ENCODE results near the gene FCER1G.
A peak's percentile ranks its signal among the peaks of the same experiment; 100 is the strongest.

Gene FCER1G

GRCh38 chr1:161215076-161215475, at the start of gene FCER1G:
Gene FCER1G, plus strand, starts transcription at chr1:161215295. Its CDS starts 27 bp downstream, at chr1:161215322.
- DNase-seq, result no peak

DNA sequence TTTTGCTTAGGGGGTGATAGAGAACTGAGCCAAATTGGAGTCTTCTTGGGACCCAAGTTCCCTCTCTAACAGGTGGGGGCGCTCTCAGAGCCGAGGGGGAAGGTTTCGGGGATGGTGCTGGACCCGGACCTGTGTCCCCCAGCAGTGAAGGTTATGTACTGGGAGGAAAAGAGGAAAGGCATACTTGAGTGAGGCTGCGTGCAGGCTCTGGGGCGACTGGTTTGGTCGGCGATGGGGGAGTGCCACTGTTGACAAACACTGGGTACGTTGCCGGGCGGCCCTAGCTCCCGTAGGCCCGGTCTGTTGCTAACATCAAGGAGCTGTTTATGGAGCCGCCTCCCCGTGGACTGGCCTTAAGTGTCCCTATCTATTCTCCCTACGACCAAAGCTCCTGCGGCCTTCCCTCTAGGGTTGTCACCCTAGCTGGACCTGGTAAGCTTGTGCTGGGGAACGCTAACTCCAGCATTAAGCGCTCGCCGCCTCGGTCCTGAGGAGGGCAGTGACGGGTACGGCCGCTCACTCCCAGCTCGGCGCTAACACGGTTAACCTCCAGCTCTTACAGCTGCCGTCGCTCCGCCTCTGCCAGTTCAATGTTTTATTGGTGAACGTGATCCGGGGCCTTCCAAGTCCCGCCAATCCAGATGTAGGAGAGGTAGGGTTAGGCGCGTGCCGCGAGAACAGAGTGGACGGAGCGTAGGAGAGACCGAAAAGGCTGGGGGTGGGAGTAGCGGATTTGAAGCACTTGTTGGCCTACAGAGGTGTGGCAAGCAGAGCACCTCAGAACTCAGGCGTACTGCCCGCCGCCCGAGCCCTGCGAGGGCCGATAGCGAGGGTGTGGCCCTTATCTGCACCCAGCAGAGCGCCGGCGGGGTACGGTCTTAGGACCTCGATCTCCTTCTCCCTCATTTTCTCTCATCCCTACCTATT, 49.1 kb upstream of the FCER1G start, which contains the start of gene PPOX:
TSS of gene PPOX (plus strand) at position 685 of the 927 bp plus-strand sequence. CDS start 422 bp downstream, outside the sequence.
- peak; percentile 95 for DNase-seq

DNA sequence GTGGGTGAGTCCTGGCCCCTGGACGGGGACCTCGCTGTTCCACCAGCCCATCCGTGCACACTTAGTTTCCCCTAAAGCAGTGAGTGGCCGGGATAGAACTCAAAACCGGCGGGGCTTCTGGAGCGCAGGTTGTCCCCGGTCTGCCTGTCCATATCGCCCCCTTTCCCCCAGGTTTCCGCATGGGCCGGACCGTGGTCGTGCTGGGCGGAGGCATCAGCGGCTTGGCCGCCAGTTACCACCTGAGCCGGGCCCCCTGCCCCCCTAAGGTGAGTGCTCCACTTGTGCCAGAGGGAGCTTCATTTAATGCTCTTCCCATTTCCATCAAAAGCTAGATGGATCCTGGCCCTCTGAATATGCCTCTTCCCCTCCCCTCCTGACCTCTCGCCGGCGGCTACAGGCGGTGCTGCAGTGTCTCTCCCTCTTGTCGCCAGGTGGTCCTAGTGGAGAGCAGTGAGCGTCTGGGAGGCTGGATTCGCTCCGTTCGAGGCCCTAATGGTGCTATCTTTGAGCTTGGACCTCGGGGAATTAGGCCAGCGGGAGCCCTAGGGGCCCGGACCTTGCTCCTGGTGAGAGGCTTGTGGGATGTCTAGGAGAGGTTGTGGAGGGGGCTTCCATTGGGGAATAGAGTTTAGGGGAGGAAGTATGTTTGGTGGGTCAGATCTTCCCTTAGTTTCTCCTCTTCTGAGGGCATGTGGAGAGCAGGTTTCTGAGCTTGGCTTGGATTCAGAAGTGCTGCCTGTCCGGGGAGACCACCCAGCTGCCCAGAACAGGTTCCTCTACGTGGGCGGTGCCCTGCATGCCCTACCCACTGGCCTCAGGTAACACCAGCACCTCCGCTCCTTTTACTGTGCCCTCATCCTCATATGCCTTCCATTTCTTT, 48.2 kb upstream of the FCER1G start:
- no peak for DNase-seq

DNA sequence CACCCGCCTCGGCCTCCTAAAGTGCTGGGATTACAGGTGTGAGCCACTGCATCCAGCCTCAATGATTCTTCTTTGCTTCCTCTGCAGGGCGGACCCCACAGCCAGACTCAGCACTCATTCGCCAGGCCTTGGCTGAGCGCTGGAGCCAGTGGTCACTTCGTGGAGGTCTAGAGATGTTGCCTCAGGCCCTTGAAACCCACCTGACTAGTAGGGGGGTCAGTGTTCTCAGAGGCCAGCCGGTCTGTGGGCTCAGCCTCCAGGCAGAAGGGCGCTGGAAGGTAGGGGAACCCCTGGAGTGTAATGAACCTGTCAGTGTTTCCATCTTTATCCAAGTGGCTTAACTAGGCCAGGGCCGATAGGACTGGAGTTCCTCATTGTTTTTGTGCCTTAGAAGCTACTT, 46.2 kb upstream of the FCER1G start:
- no peak for DNase-seq

DNA sequence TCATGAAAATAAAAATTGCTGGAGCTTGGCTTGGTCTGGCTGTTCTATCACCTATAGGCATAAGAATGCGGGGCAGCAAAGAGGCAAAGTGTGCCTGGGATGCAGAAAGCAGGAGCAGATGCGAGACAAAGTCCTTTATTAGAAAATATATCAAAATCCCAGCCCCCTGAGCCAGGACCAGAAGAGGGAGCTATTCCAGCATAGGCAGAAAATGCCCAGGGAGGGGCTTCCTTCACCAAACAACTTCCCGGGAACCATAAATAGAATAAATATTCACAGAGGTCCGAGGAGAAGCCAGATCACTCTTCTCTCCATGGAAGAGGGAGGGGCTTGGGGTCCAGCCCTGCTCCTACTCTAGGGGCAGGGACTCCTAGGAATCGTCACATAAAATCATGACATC, 43.9 kb upstream of the FCER1G start:
- no peak for DNase-seq

DNA sequence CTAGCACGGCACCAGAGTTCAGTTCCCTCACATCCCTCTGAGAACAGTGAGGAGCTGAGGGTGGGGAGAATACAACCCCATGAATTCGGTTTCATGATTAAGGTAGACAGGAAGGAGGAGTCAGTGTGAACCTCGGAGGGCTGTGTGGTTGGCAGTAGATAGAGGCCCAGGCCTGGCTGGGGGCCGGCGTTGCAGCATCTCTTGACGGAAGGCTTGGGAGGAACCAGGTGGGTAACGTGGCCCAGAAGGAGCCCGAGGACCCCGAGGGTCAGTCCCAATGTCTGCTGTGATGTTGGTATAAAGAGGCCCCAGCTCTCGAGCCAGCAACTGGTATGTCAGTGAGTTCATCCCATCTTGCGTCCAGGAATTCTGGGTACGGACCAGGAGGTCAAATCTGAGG, 43.4 kb upstream of the FCER1G start:
- no peak for DNase-seq

DNA sequence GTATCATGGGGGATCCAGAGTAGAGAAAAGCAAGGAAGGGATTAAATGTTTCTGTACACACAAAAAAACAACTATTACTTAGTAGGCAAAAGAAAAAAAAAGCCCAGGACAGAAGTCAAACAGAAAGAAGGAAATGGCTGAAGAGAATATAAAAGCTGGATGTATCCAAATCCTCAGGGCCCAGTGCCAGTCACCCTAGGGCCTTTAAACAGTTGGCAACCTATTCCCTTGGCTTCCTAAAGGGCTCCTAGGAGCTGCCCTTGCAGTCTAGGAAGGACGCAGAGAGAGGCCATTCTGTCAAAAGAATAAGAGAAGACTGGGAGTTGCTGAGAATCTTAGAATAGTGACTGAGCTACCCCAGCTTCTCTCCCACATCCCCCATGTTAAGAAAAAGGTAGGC, 42.7 kb upstream of the FCER1G start:
- no peak for DNase-seq

- no peak for DNase-seq
These were observed 42.2 kb upstream of the FCER1G start for GRCh38 chr1:161172776-161173376.

DNA sequence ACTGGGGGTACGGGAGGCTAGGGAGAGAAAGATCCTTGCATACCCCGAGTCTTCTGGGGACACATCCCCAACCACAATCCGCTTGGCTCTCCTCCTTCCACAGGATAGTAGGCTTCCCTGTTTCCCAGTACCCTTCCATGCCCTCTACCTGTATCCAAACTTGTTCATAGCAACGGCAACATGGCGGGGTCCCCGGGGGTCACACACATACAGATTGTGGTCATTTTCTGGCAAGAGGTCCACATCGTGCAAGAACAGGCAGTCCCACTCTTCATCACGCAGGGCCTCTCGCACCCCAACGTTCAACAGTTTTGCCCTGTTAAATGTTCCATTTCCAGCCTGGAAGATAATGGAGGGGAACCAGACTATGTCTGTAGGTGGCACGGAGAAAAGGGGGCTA, 41.4 kb upstream of the FCER1G start:
- DNase-seq, result no peak

DNA sequence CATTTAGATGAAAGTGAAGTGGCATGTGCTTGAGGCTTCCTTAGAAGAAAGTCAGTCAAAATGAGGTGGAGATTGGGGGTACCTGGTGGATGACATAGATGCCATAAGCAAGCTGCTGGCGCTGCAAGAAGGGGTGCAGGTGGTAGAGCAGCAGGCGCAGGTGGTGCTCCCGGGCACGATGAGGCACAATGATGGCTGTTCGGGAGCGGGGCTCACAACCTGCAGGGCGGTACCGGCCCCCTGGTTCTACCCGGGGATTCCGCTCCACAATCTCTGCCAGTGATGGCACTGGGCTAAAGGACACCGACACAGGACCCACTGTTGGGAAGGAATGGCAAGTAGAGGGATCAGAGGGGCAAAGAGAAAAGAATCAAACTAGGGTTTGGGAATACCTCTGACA, 40.2 kb upstream of the FCER1G start:
- no peak for DNase-seq

DNA sequence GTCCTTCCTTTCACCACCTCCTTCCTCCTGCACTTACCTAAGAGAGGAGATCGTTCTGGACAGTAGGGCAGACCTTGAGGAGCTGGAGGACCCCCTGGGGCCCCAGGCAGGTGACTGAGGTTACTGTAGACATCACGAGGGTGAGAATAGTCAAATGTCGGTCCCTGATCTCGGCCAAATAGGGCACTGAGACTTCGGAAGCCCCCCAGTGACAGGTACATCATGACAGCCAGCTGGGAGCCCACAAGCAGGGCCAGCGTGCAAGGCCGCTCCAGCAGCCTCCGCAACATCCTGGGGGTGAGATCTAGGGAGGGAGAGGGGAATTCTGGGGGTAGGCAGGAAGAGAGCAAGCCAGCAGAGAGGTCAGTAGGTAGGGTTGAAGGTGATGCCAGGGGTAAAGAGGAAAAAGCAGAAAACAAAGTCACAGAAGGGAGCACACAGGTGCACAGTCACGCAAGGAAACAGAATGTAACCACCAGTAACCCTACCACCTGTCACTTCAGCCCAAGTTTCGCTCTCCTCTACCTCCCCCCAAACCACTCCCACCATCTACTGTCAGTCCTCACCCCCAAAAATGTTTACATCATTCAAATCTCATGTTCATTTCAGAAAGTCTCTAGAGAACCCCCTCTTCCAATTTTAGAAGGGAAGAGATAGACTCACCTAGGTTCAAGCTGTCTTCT, 39.2 kb upstream of the FCER1G start:
- no peak for DNase-seq

DNA sequence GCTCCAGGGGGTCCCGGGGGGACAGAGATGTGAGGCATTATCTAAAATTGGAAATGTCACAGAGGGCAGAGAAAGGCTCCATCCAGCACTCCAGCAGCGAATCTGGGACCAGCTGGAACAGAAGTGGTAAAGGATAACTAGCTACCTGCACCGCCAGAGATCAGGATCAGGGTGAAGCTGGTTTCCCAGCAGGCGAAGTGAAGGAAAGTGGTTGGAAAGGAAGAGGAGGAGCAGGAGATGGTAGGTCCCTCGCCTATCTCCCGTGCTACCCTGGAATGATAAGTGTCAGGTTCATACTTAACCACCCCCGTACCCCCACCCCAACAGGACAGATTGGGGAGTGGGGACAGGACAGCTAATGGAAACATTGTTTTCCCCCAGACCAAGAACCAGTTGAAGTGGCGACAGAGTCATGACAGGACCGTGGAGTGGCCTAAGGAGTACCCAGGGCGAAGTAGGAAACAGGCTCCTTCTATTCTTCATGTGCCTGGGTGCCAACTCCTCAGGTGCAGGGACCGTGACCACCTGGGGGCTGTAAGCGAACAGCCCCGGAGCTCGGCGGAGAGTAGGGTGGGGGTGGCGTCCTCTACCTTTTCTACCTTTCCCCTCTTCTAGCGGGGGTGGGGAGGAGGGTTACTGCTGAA, 38.5 kb upstream of the FCER1G start:
- peak; percentile 6 for DNase-seq

DNA sequence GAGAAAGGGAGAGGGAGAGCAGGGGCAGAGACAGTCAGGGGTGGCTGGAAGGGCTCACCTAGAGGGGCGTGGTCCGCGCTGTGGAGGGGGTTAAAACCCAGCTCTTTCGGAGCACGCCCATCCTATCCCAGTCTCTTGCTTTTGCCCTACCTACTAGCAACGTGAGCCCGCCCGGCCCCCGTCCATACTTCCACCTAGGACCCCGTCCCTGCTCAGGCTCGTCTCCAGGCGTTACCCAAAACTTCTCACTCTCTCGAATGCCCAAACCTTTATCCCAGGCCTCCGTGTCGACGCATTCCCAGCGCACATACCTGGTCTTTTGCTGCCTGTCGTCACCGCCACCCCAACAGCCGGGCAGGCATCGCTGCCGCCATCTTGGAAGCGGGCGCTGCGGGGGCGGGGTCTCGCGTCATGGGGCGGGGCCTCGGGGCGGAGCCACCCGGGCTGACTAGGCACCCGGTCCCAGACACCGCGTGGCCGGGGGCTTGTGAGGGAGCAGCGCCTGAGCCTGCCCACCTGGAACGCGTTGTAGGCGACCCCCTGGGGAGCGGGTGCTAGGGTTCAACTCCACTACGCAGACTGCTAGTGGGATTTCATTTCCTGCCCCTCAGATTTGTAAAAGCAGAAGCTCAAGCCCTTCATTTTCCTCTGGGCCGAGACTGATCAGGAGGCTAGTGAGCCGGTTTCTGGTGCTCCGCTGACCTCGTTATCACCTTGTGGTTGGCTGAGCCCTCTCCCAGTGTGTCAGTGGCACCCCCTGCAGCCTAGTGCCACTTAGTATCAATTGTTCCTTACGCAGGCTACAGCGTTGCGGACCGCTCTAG, 37.8 kb upstream of the FCER1G start, which contains the start of gene B4GALT3:
TSS of gene B4GALT3 (minus strand) at position 396 of the 824 bp plus-strand sequence. CDS start 1,447 bp downstream, outside the sequence.
- DNase-seq, result peak; percentile 95

GRCh38 chr1:161177936-161178244, 37.2 kb upstream of the FCER1G start:
- DNase-seq, result no peak

- no peak for DNase-seq
These were observed 35.4 kb upstream of the FCER1G start for GRCh38 chr1:161179698-161180097.

- no peak for DNase-seq
These were observed 34.5 kb upstream of the FCER1G start for GRCh38 chr1:161180639-161181038.

GRCh38 chr1:161182214-161182613, 32.9 kb upstream of the FCER1G start:
- no peak for DNase-seq

GRCh38 chr1:161185282-161185682, 29.8 kb upstream of the FCER1G start:
- no peak for DNase-seq

- no peak for DNase-seq
These were observed 29.3 kb upstream of the FCER1G start for GRCh38 chr1:161185732-161186311.

GRCh38 chr1:161187311-161187710, 27.8 kb upstream of the FCER1G start:
- DNase-seq, result no peak

- DNase-seq, result no peak
These were observed 26.7 kb upstream of the FCER1G start for GRCh38 chr1:161188381-161188780.

Measured in retina (tissue), 1 donor.